GM21619 (cell line): ENCODE results near the gene ZNF579.
"Not testable (repeated sequence)": the region's sequence is repeated elsewhere in the genome, so short reads cannot be mapped to it uniquely, and the experiment has no call there.

Source experiments
- ATAC-seq: cut with Tn5 transposase; IDR thresholded peaks from one replicate; pipeline ENCODE4 v1.9.1; 2021; ENCODE audit not compliant: unreplicated experiment

The ZNF579 gene

GRCh38 chr19:55573929-55574328 is 6.7 kb downstream of the ZNF579 start:
- ATAC-seq, result not testable (repeated sequence)

- not testable (repeated sequence) for ATAC-seq
Measured at GRCh38 chr19:55569477-55569876, 11.2 kb downstream of the ZNF579 start.

GRCh38 chr19:55567708-55568328 is 12.8 kb downstream of the ZNF579 start:
- ATAC-seq, result no peak

GRCh38 chr19:55566823-55567222 is 13.8 kb downstream of the ZNF579 start:
- ATAC-seq, result no peak

- no peak for ATAC-seq
Measured at GRCh38 chr19:55563261-55563690, 17.4 kb downstream of the ZNF579 start.

GRCh38 chr19:55559684-55560083 is 21.0 kb downstream of the ZNF579 start:
- no peak for ATAC-seq

GRCh38 chr19:55554741-55555152 is 25.9 kb downstream of the ZNF579 start:
- no peak for ATAC-seq

- ATAC-seq, result no peak
Measured at GRCh38 chr19:55554302-55554701, 26.3 kb downstream of the ZNF579 start.

GRCh38 chr19:55553217-55554182 is 27.1 kb downstream of the ZNF579 start:
- ATAC-seq, result no peak

GRCh38 chr19:55552620-55553019 is 28.0 kb downstream of the ZNF579 start:
- ATAC-seq, result no peak

GRCh38 chr19:55552206-55552605 is 28.4 kb downstream of the ZNF579 start:
- no peak for ATAC-seq

- no peak for ATAC-seq
Measured at GRCh38 chr19:55550321-55550650, 30.4 kb downstream of the ZNF579 start.

- no peak for ATAC-seq
Measured at GRCh38 chr19:55549500-55550320, 30.9 kb downstream of the ZNF579 start.

GRCh38 chr19:55546822-55547614 is 33.6 kb downstream of the ZNF579 start:
- no peak for ATAC-seq

GRCh38 chr19:55546011-55546410 is 34.6 kb downstream of the ZNF579 start:
- no peak for ATAC-seq

GRCh38 chr19:55545443-55545842 is 35.2 kb downstream of the ZNF579 start, which contains the start of gene SBK3:
TSS of gene SBK3 (minus strand) at chr19:55545543. CDS start at chr19:55545543, 0 bp downstream.
- ATAC-seq, result no peak

GRCh38 chr19:55544776-55545439 is 35.7 kb downstream of the ZNF579 start:
- no peak for ATAC-seq

- ATAC-seq, result no peak
Measured at GRCh38 chr19:55544014-55544413, 36.6 kb downstream of the ZNF579 start.

GRCh38 chr19:55543567-55543966 is 37.1 kb downstream of the ZNF579 start:
- no peak for ATAC-seq

GRCh38 chr19:55542292-55542855 is 38.3 kb downstream of the ZNF579 start:
- ATAC-seq, result no peak
